H1 (cell line): ENCODE results near the gene PCDH8. TPM values are rescaled to one million over a fixed set of nuclear protein-coding genes. Genes with fewer than 3 reads are reported as not detected.

ENCODE experiments used
- CTCF ChIA-PET: fragments of 300-600 bp; sonication (Branson Sonifier 250); formaldehyde crosslinking; loops from one replicate; lab custom pipeline; 2021; ENCODE audit not compliant: partially characterized antibody; lab: Charles Lee
- POLR2A ChIA-PET: fragments of 300-600 bp; sonication (Branson Sonifier 250); formaldehyde crosslinking; loops from one replicate; lab custom pipeline; 2021; ENCODE audit warnings: inconsistent platforms; ENCODE audit not compliant: partially characterized antibody; lab: Charles Lee
- DNase-seq, 2 experiments: peaks; one replicate each; pipeline versions ENCODE4 v3.0.0 to v3.0.0-alpha.2; 2010 to 2022; ENCODE audit warnings: low spot score in 2 of 2, low read depth in 1 of 2, mixed read lengths in 1 of 2
- FAIRE-seq: peaks from 2 replicates; lab custom pipeline; 2011; peaks lifted over from hg19 to GRCh38; lab: Jason Lieb, UNC
- H2AFZ ChIP-seq: 2 replicates; pipeline ENCODE4 v1.8.1; 2012; ENCODE audit warnings: low read length, inconsistent platforms
- H2AK5ac ChIP-seq: 2 replicates; pipeline ENCODE4 v1.6.1; 2013; ENCODE audit warnings: low read depth, low read length
- H2BK120ac ChIP-seq: replicated peaks from 2 replicates; pipeline ENCODE3; 2013; ENCODE audit warnings: low read depth, low read length, inconsistent platforms
- H2BK12ac ChIP-seq: 2 replicates; pipeline ENCODE4 v1.6.1; 2013; ENCODE audit warnings: low read depth, low read length
- H2BK15ac ChIP-seq: 2 replicates; pipeline ENCODE4 v1.6.1; 2013; ENCODE audit warnings: low read length
- H2BK20ac ChIP-seq: 2 replicates; pipeline ENCODE4 v1.6.1; 2013; ENCODE audit warnings: low read length
- H2BK5ac ChIP-seq: 2 replicates; pipeline ENCODE4 v1.6.1; 2013; ENCODE audit warnings: low read depth, low read length
- H3K14ac ChIP-seq: 2 replicates; pipeline ENCODE4 v1.6.1; 2013; ENCODE audit warnings: inconsistent platforms; ENCODE audit not compliant: insufficient read length
- H3K18ac ChIP-seq: 2 replicates; pipeline ENCODE4 v1.6.1; 2013; ENCODE audit warnings: low read length; ENCODE audit errors: extremely low read depth
- H3K23ac ChIP-seq: 2 replicates; pipeline ENCODE4 v1.6.1; 2013; ENCODE audit warnings: inconsistent platforms; ENCODE audit not compliant: insufficient read length
- H3K23me2 ChIP-seq: 2 replicates; pipeline ENCODE4 v1.6.1; 2013; ENCODE audit warnings: low read depth, low read length
- H3K27ac ChIP-seq: 2 replicates; pipeline ENCODE4 v1.6.1; 2011; ENCODE audit warnings: low read depth, low read length, inconsistent platforms
- H3K27me3 ChIP-seq, 4 experiments: replicated peaks in 1 of 4; 1 replicate in 1 of 4; 2 replicates in 3 of 4; pipeline versions ENCODE4 v1.6.1 to v1.8.1; 2011 to 2013; ENCODE audit warnings: low read length in 3 of 4, mild to moderate bottlenecking in 3 of 4, inconsistent platforms in 2 of 4, mixed read lengths in 2 of 4, moderate library complexity in 1 of 4; ENCODE audit not compliant: control insufficient read depth in 3 of 4, insufficient read depth in 3 of 4; ENCODE audit errors: extremely low read depth in 1 of 4
- H3K36me3 ChIP-seq, 4 experiments: 2 replicates each; pipeline versions ENCODE4 v1.6.1 to v1.8.1; 2011 to 2013; ENCODE audit warnings: mild to moderate bottlenecking in 4 of 4, low read length in 3 of 4, moderate library complexity in 2 of 4, control low read depth in 1 of 4, inconsistent platforms in 1 of 4; ENCODE audit not compliant: insufficient read depth in 4 of 4, control insufficient read depth in 2 of 4
- H3K4ac ChIP-seq: replicated peaks from 2 replicates; pipeline ENCODE3; 2013; ENCODE audit warnings: low read length, low read depth, mixed read lengths, inconsistent platforms; ENCODE audit not compliant: insufficient read length
- H3K4me1 ChIP-seq, 4 experiments: replicated peaks in 1 of 4; 1 replicate in 1 of 4; 2 replicates in 3 of 4; pipeline versions ENCODE4 v1.6.1 to v1.8.1; 2011 to 2013; ENCODE audit warnings: low read length in 3 of 4, inconsistent platforms in 2 of 4, mixed read lengths in 1 of 4; ENCODE audit not compliant: insufficient read depth in 4 of 4, control insufficient read depth in 3 of 4
- H3K4me2 ChIP-seq, 2 experiments: 2 replicates each; pipeline versions ENCODE4 v1.6.1 to v1.8.1; 2011 to 2013; ENCODE audit warnings: low read depth in 2 of 2, low read length in 2 of 2, control low read depth in 1 of 2, inconsistent platforms in 1 of 2, mild to moderate bottlenecking in 1 of 2; ENCODE audit not compliant: insufficient read depth in 1 of 2
- H3K4me3 ChIP-seq, 4 experiments: fragments of 200-600, 300-600 bp in 1 of 4; sonication (generic), shearing (Covaris generic), sonication (Bioruptor Twin) in 1 of 4; 2 replicates each; pipeline versions ENCODE4 v1.5.1 to v1.8.1; 2011 to 2016; ENCODE audit warnings: low read length in 4 of 4, low read depth in 3 of 4, control low read depth in 2 of 4, inconsistent platforms in 2 of 4, mild to moderate bottlenecking in 2 of 4, mixed read lengths in 1 of 4, moderate library complexity in 1 of 4; ENCODE audit not compliant: insufficient read depth in 2 of 4; ENCODE audit errors: extremely low read depth in 1 of 4
- H3K56ac ChIP-seq: replicated peaks from 2 replicates; pipeline ENCODE3; 2013; ENCODE audit warnings: low read depth, mild to moderate bottlenecking, mixed read lengths, low read length, inconsistent platforms; ENCODE audit not compliant: insufficient read length
- H3K79me1 ChIP-seq: 2 replicates; pipeline ENCODE4 v1.6.1; 2013; ENCODE audit warnings: low read depth, low read length, control low read depth
- H3K79me2 ChIP-seq, 2 experiments: 2 replicates each; pipeline versions ENCODE4 v1.6.1 to v1.8.1; 2012 to 2013; ENCODE audit warnings: low read length in 2 of 2, mild to moderate bottlenecking in 2 of 2, inconsistent platforms in 1 of 2; ENCODE audit not compliant: insufficient read depth in 2 of 2, control insufficient read depth in 1 of 2
- H3K9ac ChIP-seq, 4 experiments: replicated peaks in 1 of 4; 1 replicate in 1 of 4; 2 replicates in 3 of 4; pipeline versions ENCODE4 v1.6.1 to v1.8.1; 2011 to 2013; ENCODE audit warnings: low read depth in 3 of 4, low read length in 3 of 4, control low read depth in 2 of 4, mild to moderate bottlenecking in 2 of 4, moderate library complexity in 2 of 4, inconsistent platforms in 1 of 4; ENCODE audit errors: extremely low read depth in 1 of 4
- H3K9me3 ChIP-seq, 2 experiments: 2 replicates each; pipeline versions ENCODE4 v1.6.1 to v1.8.1; 2012 to 2013; ENCODE audit warnings: mild to moderate bottlenecking in 2 of 2, moderate library complexity in 2 of 2, control low read depth in 1 of 2, inconsistent platforms in 1 of 2, low read depth in 1 of 2, low read length in 1 of 2, mixed read lengths in 1 of 2; ENCODE audit not compliant: insufficient read depth in 2 of 2
- H4K20me1 ChIP-seq, 2 experiments: replicated peaks in 1 of 2; 2 replicates each; pipeline versions ENCODE3 to v1.8.1; 2011 to 2013; ENCODE audit warnings: inconsistent platforms in 2 of 2, low read length in 2 of 2, mild to moderate bottlenecking in 1 of 2; ENCODE audit not compliant: insufficient read depth in 2 of 2, control insufficient read depth in 1 of 2
- H4K5ac ChIP-seq: 2 replicates; pipeline ENCODE4 v1.6.1; 2013; ENCODE audit warnings: low read length, low read depth, mixed read lengths, inconsistent platforms; ENCODE audit not compliant: insufficient read length
- H4K8ac ChIP-seq: 2 replicates; pipeline ENCODE4 v1.8.0; 2013; ENCODE audit warnings: mild to moderate bottlenecking, moderate library complexity, low read length, inconsistent platforms; ENCODE audit not compliant: insufficient read depth; ENCODE audit errors: extremely low read depth
- H4K91ac ChIP-seq: replicated peaks from 2 replicates; pipeline ENCODE3; 2013; ENCODE audit warnings: low read length, mixed read lengths, inconsistent platforms; ENCODE audit not compliant: insufficient read length
- BACH1 ChIP-seq: IDR thresholded peaks from 2 replicates; pipeline ENCODE4 v1.6.1; 2012; ENCODE audit warnings: low read length, improper control_type of control experiment
- CBX5 ChIP-seq: fragments of 300-800, 300-1000 bp; sonication (generic); IDR thresholded peaks from 2 replicates; pipeline ENCODE4 v1.7.1; 2016; ENCODE audit warnings: antibody characterized with exemption, low read length, low read depth
- CEBPB ChIP-seq: IDR thresholded peaks from 2 replicates; pipeline ENCODE4 v1.6.1; 2012; ENCODE audit warnings: low read depth, low read length
- EGR1 ChIP-seq: IDR thresholded peaks from 2 replicates; pipeline ENCODE4 v1.6.1; 2011; ENCODE audit warnings: low read depth, low read length, borderline replicate concordance
- GTF2F1 ChIP-seq: IDR thresholded peaks from 2 replicates; pipeline ENCODE4 v1.6.1; 2012; ENCODE audit warnings: low read depth, low read length, improper control_type of control experiment, borderline replicate concordance
- KDM1A ChIP-seq: fragments of 200-600, 300-600 bp; sonication (generic); IDR thresholded peaks from 2 replicates; pipeline ENCODE4 v1.7.1; 2016; ENCODE audit warnings: mild to moderate bottlenecking, low read length, borderline replicate concordance
- RBBP5 ChIP-seq: IDR thresholded peaks from 2 replicates; pipeline ENCODE4 v1.7.1; 2012; ENCODE audit warnings: low read depth, mild to moderate bottlenecking, inconsistent platforms, low read length, moderate library complexity, borderline replicate concordance
- TAF1 ChIP-seq: IDR thresholded peaks from 2 replicates; pipeline ENCODE4 v1.6.1; 2011; ENCODE audit warnings: mild to moderate bottlenecking, low read depth, low read length
- TAF7 ChIP-seq: optimal IDR thresholded peaks from 2 replicates; pipeline ENCODE3; 2011; ENCODE audit warnings: low read depth, mild to moderate bottlenecking, inconsistent platforms, low read length, moderate library complexity, borderline replicate concordance
- WGBS, 2 experiments: shearing (Covaris generic) in 1 of 2; methylation state at CpG; one replicate each; pipeline versions ENCODE4 v1.1.6 to v1.1.7; 2013 to 2015; ENCODE audit warnings: low lambda C conversion rate in 2 of 2, mixed read lengths in 2 of 2, inconsistent platforms in 1 of 2, low coverage in 1 of 2, missing lambda C conversion rate in 1 of 2; ENCODE audit not compliant: insufficient replicate concordance in 2 of 2, insufficient coverage in 1 of 2, insufficient read length in 1 of 2; ENCODE audit errors: extremely low coverage in 1 of 2, missing lambda C conversion rate in 1 of 2; 5-methylcytosine and 5-hydroxymethylcytosine counted together
- polyA plus RNA-seq, 7 experiments: library from polyadenylated mRNA; depleted of rRNA in 3 of 7; stranded (reverse) in 5 of 7; unstranded in 2 of 7; fragments of >200 nt in 5 of 7; fragments of 200-250 nt in 2 of 7; gene quantifications; 1 replicate in 5 of 7; 2 replicates in 1 of 7; 4 replicates in 1 of 7; pipeline versions ENCODE4 v1.2.1 to v1.2.3, GENCODE V29; 2011 to 2013; ENCODE audit warnings: missing spikeins in 2 of 7, mixed read lengths in 2 of 7
- total RNA-seq: library from RNA; stranded (reverse); fragmentation: NEBNext Ultra II Directional; extraction: Animal tissue kit (Norgen Biotek cat#: 25700); gene quantifications from 2 replicates; pipeline ENCODE4 v1.2.1, GENCODE V29; 2021
- TF ChIP-seq, protein P1 (sequence below): IDR thresholded peaks from 2 replicates; pipeline ENCODE4 v1.6.1; 2011; ENCODE audit warnings: low read depth, mild to moderate bottlenecking, low read length; ENCODE audit not compliant: insufficient read depth

The PCDH8 gene
- total and polyA plus RNA-seq, 2 of the 8 experiments (the other 6 are each of a cell fraction or from before 2014, with no cell fraction given) = 0.82 to 1.6 TPM

DNA sequence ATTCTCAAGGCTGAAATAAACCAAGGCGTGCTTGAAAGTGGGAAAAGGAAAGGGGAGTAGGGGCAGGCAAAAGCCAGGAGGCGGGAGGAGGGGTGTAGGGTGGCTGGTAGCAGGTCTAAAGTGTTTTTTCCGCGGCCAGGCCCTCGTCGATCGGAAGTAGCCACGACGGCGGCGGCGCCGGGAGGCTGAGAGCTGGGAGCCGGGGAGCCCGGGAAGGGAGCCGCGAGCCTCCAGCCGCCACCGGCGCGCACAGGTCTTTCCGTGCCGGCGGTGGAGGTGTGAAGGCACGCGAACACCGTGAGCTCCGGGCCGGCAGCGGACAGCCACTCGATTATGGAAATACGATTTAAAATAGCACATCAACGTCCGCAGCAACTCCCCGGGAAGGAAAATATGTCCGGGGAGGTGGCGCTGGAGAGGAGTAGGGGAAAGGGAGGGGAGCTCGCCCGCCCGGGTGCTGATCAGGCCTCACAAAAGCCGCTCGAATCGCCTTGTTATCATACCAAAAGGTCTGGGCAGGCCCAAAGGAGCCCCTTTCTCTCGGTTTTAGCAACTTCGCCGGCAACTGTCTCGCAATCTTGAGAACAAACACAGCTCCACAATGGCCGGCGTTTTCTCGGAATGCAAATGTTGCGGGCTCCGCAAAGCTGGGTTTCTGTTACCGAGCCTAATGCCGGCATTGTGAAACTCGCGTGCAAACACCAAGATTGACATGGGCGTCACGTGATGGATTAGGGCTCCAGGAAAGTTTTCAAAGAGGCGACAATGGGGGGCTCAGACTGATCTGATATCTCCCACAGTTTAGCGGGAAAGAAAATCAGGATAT, 2.9 kb upstream of the PCDH8 start:
- Histone ChIP-seq H2BK120ac (peak overlapping the region; percentile 75), H4K8ac (peak overlapping the region; percentile 81; the same call in 1 of the 2 replicates), H3K27me3 (peaks cover 32 to 41% (median 38%) of the 10 kb centered on the region in 4 experiments), H3K4me1 (peaks cover 4 to 35% (median 25%) of the 10 kb centered on the region in 4 experiments), H3K79me1 (no peaks in the 10 kb centered on the region), H4K20me1 (peaks cover 0 to 10% of the 10 kb centered on the region in 2 experiments), H4K5ac (peak overlapping the region; percentile 67), H3K23ac (no peak overlapping the region), H2BK12ac (no peak overlapping the region; the same call in 1 of the 2 replicates), H3K4me3 (peak overlapping the region; percentile 69 to 84 (median 74)), H2BK5ac (peak overlapping the region; percentile 91), H3K23me2 (peaks cover 26% of the 10 kb centered on the region), H2BK20ac (no peak overlapping the region), H3K79me2 (no peaks in the 10 kb centered on the region), H3K9ac (peak overlapping the region; percentile 39 to 57 (median 48)), H3K56ac (peak overlapping the region; percentile 9), H2BK15ac (no peak overlapping the region; the same call in 1 of the 2 replicates), H3K4me2 (peak overlapping the region; percentile 89 to 95), H2AFZ (peak overlapping the region; percentile 60; the same call in 1 of the 2 replicates), H4K91ac (peak overlapping the region; percentile 44), H2AK5ac (no peak overlapping the region), H3K14ac (no peak overlapping the region), H3K36me3 (peaks cover 0 to 8% (median 0%) of the 10 kb centered on the region in 4 experiments; a peak in 1 of 8 replicates), H3K9me3 (peaks cover 0 to 7% of the 10 kb centered on the region in 2 experiments; a peak in 1 of 4 replicates), H3K4ac (peak overlapping the region; percentile 90), H3K27ac (peak overlapping the region; percentile 77; the same call in 1 of the 2 replicates), H3K18ac (peak overlapping the region; percentile 82; the same call in 1 of the 2 replicates)
- FAIRE-seq = peak; percentile 60
- peak in 1 of 2 experiments; percentile 77 for DNase-seq
- ChIA-PET CTCF (interaction anchor here (0.7 to 10.5 kb wide), 24 partner anchors 10 to 350 kb away, joined by 3 to 138 read pairs (median 4); partner anchors contain the start of gene OLFM4), POLR2A (interaction anchor here (0.6 to 1.6 kb wide), 12 partner anchors 9 to 307 kb away, joined by 3 to 7 read pairs (median 4); partner anchors contain the start of gene SUGT1)
- WGBS, 2 experiments = 0% methylated on average over 60 of the region's 60 CpGs; no CpG with 5 or more reads in 1 of the 2 experiments
- peak; percentile 72 for TF ChIP-seq TAF1
- no peak for TF ChIP-seq CBX5
- no peak for TF ChIP-seq TAF7
- TF ChIP-seq GTF2F1 = peak; percentile 50; the same call in 1 of the 2 replicates
- TF ChIP-seq BACH1 = no peak
- TF ChIP-seq CEBPB = peak; percentile 73
- TF ChIP-seq, protein P1, sequence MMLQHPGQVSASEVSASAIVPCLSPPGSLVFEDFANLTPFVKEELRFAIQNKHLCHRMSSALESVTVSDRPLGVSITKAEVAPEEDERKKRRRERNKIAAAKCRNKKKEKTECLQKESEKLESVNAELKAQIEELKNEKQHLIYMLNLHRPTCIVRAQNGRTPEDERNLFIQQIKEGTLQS = peak; percentile 49; the same call in 1 of the 2 replicates
- TF ChIP-seq EGR1 = no peak
- TF ChIP-seq KDM1A = no peak
- TF ChIP-seq RBBP5 = peak; percentile 91; the same call in 1 of the 2 replicates
